VCaP (cell line): Measurements from ENCODE around the gene CFAP99.

ENCODE experiments used
- H3K27ac ChIP-seq: fragments of 450-650 bp; 2 replicates; pipeline ENCODE4 v1.5.1; 2017
- CTCF ChIP-seq: fragments of 450-650 bp; conservative IDR thresholded peaks from 2 replicates; pipeline ENCODE4 v1.5.1; 2017; ENCODE audit warnings: mild to moderate bottlenecking, moderate library complexity

The CFAP99 gene

GRCh38 chr4:2419814-2420213 lies 1.1 kb downstream of the CFAP99 start:
- H3K27ac ChIP-seq: no peak overlapping the region
- no peak for TF ChIP-seq CTCF

- no peak for TF ChIP-seq CTCF
Measured at GRCh38 chr4:2421928-2422327, 3.2 kb downstream of the CFAP99 start.

GRCh38 chr4:2423066-2423465 lies 4.3 kb downstream of the CFAP99 start:
- H3K27ac ChIP-seq: no peak overlapping the region
- no peak for TF ChIP-seq CTCF

More at GRCh38 chr4:2421928-2422327, 3.2 kb downstream of the CFAP99 start:
- no peak overlapping the region for H3K27ac ChIP-seq

GRCh38 chr4:2423695-2424094 lies 4.9 kb downstream of the CFAP99 start:
- H3K27ac ChIP-seq: no peak overlapping the region
- no peak for TF ChIP-seq CTCF

GRCh38 chr4:2424581-2424980 lies 5.8 kb downstream of the CFAP99 start:
- TF ChIP-seq CTCF: no peak
- H3K27ac ChIP-seq: no peak overlapping the region

GRCh38 chr4:2425386-2426068 lies 6.8 kb downstream of the CFAP99 start:
- no peak overlapping the region for H3K27ac ChIP-seq
- no peak for TF ChIP-seq CTCF

GRCh38 chr4:2426069-2426397 lies 7.3 kb downstream of the CFAP99 start:
- TF ChIP-seq CTCF: no peak
- no peak overlapping the region for H3K27ac ChIP-seq
